Right lobe of liver (tissue), 4 donors: ENCODE results near the gene MAP7.

Experiments
- POLR2A ChIP-seq: fragments of 450-650 bp; IDR thresholded peaks from one replicate; pipeline ENCODE4 v1.6.1; 2017; ENCODE audit warnings: antibody characterized with exemption, mild to moderate bottlenecking
- TF ChIP-seq, protein P1 (sequence below), 4 donors: fragments of 200-600 bp in 3 of 4; fragments of 450-650 bp in 1 of 4; IDR thresholded peaks; one replicate each; pipeline versions ENCODE4 v1.5.1 to v1.8.0; 2016 to 2022; ENCODE audit warnings: antibody characterized with exemption in 4 of 4, mild to moderate bottlenecking in 2 of 4
- donor health status: DM: no; HTN: no; CAD: no.
- donor health status: DM: no; HTN: no; CAD: no.
- donor health status: DM: no; HTN: yes; CAD: no.

GRCh38 chr6:136309171-136309570 lies 241.1 kb downstream of the MAP7 start:
- TF ChIP-seq, protein P1, sequence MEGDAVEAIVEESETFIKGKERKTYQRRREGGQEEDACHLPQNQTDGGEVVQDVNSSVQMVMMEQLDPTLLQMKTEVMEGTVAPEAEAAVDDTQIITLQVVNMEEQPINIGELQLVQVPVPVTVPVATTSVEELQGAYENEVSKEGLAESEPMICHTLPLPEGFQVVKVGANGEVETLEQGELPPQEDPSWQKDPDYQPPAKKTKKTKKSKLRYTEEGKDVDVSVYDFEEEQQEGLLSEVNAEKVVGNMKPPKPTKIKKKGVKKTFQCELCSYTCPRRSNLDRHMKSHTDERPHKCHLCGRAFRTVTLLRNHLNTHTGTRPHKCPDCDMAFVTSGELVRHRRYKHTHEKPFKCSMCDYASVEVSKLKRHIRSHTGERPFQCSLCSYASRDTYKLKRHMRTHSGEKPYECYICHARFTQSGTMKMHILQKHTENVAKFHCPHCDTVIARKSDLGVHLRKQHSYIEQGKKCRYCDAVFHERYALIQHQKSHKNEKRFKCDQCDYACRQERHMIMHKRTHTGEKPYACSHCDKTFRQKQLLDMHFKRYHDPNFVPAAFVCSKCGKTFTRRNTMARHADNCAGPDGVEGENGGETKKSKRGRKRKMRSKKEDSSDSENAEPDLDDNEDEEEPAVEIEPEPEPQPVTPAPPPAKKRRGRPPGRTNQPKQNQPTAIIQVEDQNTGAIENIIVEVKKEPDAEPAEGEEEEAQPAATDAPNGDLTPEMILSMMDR (IDR thresholded peaks at IDR 0.05): no peak
- TF ChIP-seq POLR2A: no peak
